ENCODE results near the gene FGF1. TPM values are rescaled to one million over a fixed set of nuclear protein-coding genes. Genes with fewer than 3 reads are reported as not detected.

Gene FGF1
- total and polyA plus RNA-seq, 5 donors: 23.1 to 39.2 (median 28.7) TPM

DNA sequence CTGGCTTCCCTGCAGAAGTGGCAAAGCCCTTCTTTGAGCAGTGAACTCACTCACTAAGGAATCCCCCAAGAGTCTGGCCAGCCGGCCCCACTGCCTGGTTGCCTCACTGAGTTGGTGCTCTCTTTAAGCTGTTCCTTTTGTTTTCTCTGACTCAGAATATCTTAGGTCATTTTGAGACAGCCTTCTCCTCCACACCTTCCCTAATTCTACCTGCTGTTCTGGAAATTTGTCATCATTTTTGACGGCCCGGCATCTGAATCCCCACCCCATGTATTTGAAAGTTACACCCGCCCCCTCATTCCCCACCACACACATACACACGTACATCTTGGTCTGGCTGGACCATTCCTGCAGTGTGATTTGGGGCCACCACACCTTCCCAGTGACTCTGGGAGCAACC lies 41.8 kb downstream of the FGF1 start:
- no peak overlapping the region for H3K4me3 ChIP-seq (ENCODE audit: low read length)
- intact Hi-C loops (cut with DNase I): no loop called here
- H3K9me3 ChIP-seq (ENCODE audit: control insufficient read depth, low read length): no peaks in the 10 kb centered on the region
- H3K27ac ChIP-seq (ENCODE audit: low read length): no peak overlapping the region
- H3K4me1 ChIP-seq (ENCODE audit: control insufficient read depth, insufficient read depth, low read length): peaks cover 5% of the 10 kb centered on the region
- DNase-seq (no peak), ATAC-seq (no peak)
- H3K27me3 ChIP-seq (ENCODE audit: control insufficient read depth, insufficient read depth): no peaks in the 10 kb centered on the region
- WGBS: 85% methylated on average over 5 of the region's 5 CpGs

DNA sequence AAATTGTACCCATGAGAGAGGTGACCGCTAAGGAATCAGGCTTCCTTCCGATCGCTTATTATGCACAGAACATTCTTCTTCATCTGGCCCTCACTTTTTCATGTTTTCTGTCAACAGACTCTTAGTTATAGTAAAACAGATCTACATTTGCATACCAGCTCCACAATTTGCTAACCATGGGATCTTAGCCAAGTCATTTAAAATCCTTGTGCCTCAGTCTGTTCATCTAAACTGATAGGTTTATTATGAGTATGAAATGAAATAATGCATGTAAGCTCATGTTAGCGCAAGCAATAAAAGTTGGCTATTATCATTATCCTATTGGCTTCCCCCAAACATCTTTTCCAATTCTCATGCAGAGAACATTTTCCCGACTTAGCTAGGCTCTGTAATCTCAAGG lies 42.3 kb downstream of the FGF1 start:
- peaks cover 5% of the 10 kb centered on the region for H3K4me1 ChIP-seq (ENCODE audit: control insufficient read depth, insufficient read depth, low read length)
- H3K9me3 ChIP-seq (ENCODE audit: control insufficient read depth, low read length): no peaks in the 10 kb centered on the region
- H3K27me3 ChIP-seq (ENCODE audit: control insufficient read depth, insufficient read depth): no peaks in the 10 kb centered on the region
- 80% methylated on average over 5 of the region's 5 CpGs for WGBS
- no peak for ATAC-seq
- H3K4me3 ChIP-seq (ENCODE audit: low read length): no peak overlapping the region
- H3K27ac ChIP-seq (ENCODE audit: low read length): no peak overlapping the region
- intact Hi-C loops (cut with DNase I): no loop called here
- no peak for DNase-seq

DNA sequence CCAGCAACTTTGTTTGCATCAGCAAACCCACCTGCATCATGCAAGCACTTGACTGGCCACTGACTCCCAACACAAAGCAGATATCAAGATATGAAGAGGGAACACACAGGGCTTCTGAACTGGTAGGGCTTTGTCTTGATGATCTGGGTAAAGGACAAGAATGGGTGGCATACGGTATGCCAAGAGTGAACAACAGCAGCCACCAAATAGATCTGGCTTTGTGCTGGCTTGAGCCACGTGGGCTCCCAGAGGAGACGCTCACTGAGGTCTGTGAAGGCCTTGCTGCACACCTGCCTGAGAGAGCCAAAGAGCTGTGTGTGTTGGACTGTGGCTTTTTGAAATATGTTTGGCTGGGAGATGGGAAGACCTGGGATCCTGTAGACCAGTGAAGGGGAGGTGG lies 43.5 kb downstream of the FGF1 start:
- intact Hi-C loops (cut with DNase I): no loop called here
- Histone ChIP-seq H3K4me1 (ENCODE audit: control insufficient read depth, insufficient read depth, low read length) (peaks cover 5% of the 10 kb centered on the region), H3K27ac (ENCODE audit: low read length) (no peak overlapping the region), H3K9me3 (ENCODE audit: control insufficient read depth, low read length) (no peaks in the 10 kb centered on the region), H3K4me3 (ENCODE audit: low read length) (no peak overlapping the region), H3K27me3 (ENCODE audit: control insufficient read depth, insufficient read depth) (no peaks in the 10 kb centered on the region)
- no peak for ATAC-seq
- no peak for DNase-seq
- WGBS: 80% methylated on average over 3 of the region's 3 CpGs

DNA sequence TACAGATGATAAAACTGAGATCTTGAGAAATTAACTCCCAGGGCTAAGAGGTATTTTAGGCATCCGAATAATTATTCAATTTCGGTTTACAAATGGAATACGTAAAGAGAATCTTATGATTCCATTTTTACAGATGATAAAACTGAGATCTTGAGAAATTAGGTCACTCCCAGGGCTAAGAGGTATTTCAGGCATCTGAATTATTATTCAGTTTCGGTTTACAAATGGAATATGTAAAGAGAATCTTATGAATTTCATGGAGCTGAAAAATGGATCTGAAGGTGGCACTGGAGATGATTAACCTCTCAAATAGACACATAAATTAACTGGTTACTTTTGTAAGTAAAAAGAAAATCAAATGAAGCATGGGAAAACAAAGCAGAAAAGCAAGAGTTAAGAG lies 44.2 kb downstream of the FGF1 start:
- no peak overlapping the region for H3K27ac ChIP-seq (ENCODE audit: low read length)
- no peaks in the 10 kb centered on the region for H3K27me3 ChIP-seq (ENCODE audit: control insufficient read depth, insufficient read depth)
- DNase-seq (no peak), ATAC-seq (no peak)
- intact Hi-C loops (cut with DNase I): no loop called here
- H3K4me3 ChIP-seq (ENCODE audit: low read length): no peak overlapping the region
- H3K4me1 ChIP-seq (ENCODE audit: control insufficient read depth, insufficient read depth, low read length): peaks cover 5% of the 10 kb centered on the region
- no peaks in the 10 kb centered on the region for H3K9me3 ChIP-seq (ENCODE audit: control insufficient read depth, low read length)
- 83% methylated on average over 4 of the region's 4 CpGs for WGBS

GRCh38 chr5:142640316-142641005 lies 45.4 kb downstream of the FGF1 start:
- WGBS: 67% methylated on average over 9 of the region's 9 CpGs
- ATAC-seq (no peak), DNase-seq (no peak)
- Histone ChIP-seq H3K27ac (ENCODE audit: low read length) (no peak overlapping the region), H3K4me3 (ENCODE audit: low read length) (no peak overlapping the region), H3K9me3 (ENCODE audit: control insufficient read depth, low read length) (no peaks in the 10 kb centered on the region), H3K27me3 (ENCODE audit: control insufficient read depth, insufficient read depth) (no peaks in the 10 kb centered on the region), H3K4me1 (ENCODE audit: control insufficient read depth, insufficient read depth, low read length) (peaks cover 5% of the 10 kb centered on the region)
- intact Hi-C loops (cut with DNase I): no loop called here

GRCh38 chr5:142639455-142639854 lies 46.4 kb downstream of the FGF1 start:
- WGBS: 92% methylated on average over 4 of the region's 4 CpGs
- intact Hi-C loops (cut with DNase I): no loop called here
- Histone ChIP-seq H3K4me1 (ENCODE audit: control insufficient read depth, insufficient read depth, low read length) (peaks cover 3% of the 10 kb centered on the region), H3K9me3 (ENCODE audit: control insufficient read depth, low read length) (no peaks in the 10 kb centered on the region), H3K27me3 (ENCODE audit: control insufficient read depth, insufficient read depth) (no peaks in the 10 kb centered on the region), H3K27ac (ENCODE audit: low read length) (no peak overlapping the region), H3K4me3 (ENCODE audit: low read length) (no peak overlapping the region)
- no peak for ATAC-seq
- DNase-seq: no peak

DNA sequence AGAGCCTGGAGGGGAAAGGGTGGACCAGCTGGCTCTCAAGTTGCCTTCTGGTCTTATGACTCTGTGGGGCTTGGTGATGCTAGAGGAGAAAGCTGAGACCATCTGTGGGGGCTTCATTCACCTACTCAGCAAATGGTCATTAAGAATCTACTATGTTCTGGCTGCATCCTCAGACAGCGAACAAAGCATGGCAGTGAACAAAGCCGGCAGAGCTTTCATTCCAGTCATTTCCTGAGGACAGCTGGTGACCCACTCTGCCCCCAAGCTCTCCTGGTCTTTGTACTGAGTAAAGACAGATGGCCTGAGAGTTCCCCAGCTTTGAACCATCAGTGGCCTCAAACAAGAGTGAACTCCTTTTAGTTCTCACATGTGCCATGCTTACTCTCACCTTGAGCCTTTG lies 48.0 kb downstream of the FGF1 start:
- Histone ChIP-seq H3K27me3 (ENCODE audit: control insufficient read depth, insufficient read depth) (no peaks in the 10 kb centered on the region), H3K27ac (ENCODE audit: low read length) (no peak overlapping the region), H3K9me3 (ENCODE audit: control insufficient read depth, low read length) (no peaks in the 10 kb centered on the region), H3K4me3 (ENCODE audit: low read length) (no peak overlapping the region), H3K4me1 (ENCODE audit: control insufficient read depth, insufficient read depth, low read length) (peaks cover 6% of the 10 kb centered on the region)
- 73% methylated on average over 2 of the region's 2 CpGs for WGBS
- DNase-seq: no peak
- ATAC-seq: no peak
- intact Hi-C loops (cut with DNase I): no loop called here

DNA sequence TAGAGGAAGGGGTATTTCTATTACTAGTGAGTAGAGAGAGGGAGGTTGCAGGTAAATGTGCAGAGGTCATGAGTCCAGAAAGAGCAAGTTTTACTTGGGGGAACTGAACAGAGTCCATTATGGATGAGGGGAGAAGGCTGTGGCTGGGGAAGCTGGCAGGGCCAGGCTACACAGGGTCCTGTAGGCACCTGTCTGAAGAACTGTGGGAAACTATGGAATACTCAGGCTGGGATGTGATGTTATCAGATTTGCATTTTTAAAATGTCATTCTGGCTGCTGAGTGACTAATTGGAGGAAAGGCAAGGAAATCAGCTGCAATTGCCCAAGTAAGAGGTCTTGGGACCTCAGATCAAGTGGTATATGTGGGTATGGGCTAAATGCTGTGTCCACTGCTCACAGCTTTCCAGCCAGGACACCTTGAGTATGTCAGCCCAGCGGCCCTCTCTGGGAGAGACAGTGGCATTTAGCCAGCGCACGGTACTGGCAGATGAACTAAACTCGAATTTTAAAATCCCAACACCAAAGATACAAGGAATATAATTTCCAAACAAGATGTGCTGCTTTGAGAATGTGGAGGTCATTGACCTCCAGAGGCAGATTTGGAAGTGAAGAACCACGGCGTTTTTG lies 49.1 kb downstream of the FGF1 start:
- 77% methylated on average over 6 of the region's 6 CpGs for WGBS
- ATAC-seq: no peak

GRCh38 chr5:142636093-142636492 lies 49.8 kb downstream of the FGF1 start:
- H3K27ac ChIP-seq (ENCODE audit: low read length): no peak overlapping the region
- intact Hi-C loops (cut with DNase I): no loop called here
- no peaks in the 10 kb centered on the region for H3K27me3 ChIP-seq (ENCODE audit: control insufficient read depth, insufficient read depth)
- no peaks in the 10 kb centered on the region for H3K9me3 ChIP-seq (ENCODE audit: control insufficient read depth, low read length)
- peaks cover 2% of the 10 kb centered on the region for H3K4me1 ChIP-seq (ENCODE audit: control insufficient read depth, insufficient read depth, low read length)
- no peak for DNase-seq
- 74% methylated on average over 5 of the region's 5 CpGs for WGBS
- ATAC-seq: no peak
- H3K4me3 ChIP-seq (ENCODE audit: low read length): no peak overlapping the region

More for the DNA sequence above, 49.1 kb downstream of the FGF1 start:
- H3K4me3 ChIP-seq (ENCODE audit: low read length): no peak overlapping the region
- H3K27ac ChIP-seq (ENCODE audit: low read length): no peak overlapping the region
- H3K27me3 ChIP-seq (ENCODE audit: control insufficient read depth, insufficient read depth): no peaks in the 10 kb centered on the region
- peaks cover 2% of the 10 kb centered on the region for H3K4me1 ChIP-seq (ENCODE audit: control insufficient read depth, insufficient read depth, low read length)
- no peak for DNase-seq
- intact Hi-C loops (cut with DNase I): no loop called here
- H3K9me3 ChIP-seq (ENCODE audit: control insufficient read depth, low read length): no peaks in the 10 kb centered on the region

DNA sequence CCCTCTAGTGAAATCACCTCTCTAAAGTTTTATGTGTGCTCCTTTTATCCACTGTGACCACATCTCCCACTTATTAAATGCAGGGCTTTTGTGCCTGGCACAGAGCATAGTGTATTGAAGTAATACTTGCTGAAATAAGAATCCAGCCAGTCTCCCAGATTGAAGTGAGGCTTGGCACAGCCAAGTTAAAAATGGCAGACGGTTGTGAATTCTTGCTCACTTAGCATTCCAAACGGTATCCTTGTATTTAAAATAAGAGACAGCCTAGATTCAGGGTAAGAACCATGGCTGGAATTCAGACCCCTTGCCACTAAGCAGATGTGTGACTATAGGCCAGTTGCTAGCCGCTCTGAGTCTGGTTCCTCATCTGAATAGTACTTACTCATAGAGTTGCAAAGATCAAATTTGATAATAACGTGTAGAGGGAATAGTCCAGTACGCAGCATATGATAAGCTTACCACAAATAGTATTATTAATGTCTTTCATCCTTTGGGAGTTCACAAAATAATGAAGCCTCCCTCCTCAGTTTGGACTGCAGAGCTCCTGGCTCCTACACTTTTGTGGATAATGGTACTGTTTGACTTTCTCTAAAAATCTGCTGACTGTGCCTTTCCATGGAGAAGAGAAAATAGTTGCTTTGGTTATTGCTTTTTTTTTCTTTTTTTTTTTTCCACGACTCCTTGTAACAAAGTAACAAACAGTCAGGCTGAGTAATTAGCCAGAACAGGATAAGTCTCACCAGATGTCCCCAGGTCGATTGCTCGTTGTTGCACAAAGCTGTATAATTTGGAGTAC lies 51.5 kb downstream of the FGF1 start:
- Histone ChIP-seq H3K4me1 (ENCODE audit: control insufficient read depth, insufficient read depth, low read length) (peaks cover 5% of the 10 kb centered on the region), H3K4me3 (ENCODE audit: low read length) (no peak overlapping the region), H3K27ac (ENCODE audit: low read length) (no peak overlapping the region)

GRCh38 chr5:142630927-142631539 lies 54.9 kb downstream of the FGF1 start:
- ATAC-seq (peak in 1 of 2 donors; percentile 66), DNase-seq (no peak)
- no peak overlapping the region for H3K27ac ChIP-seq (ENCODE audit: low read length)
- H3K4me3 ChIP-seq (ENCODE audit: low read length): no peak overlapping the region
- WGBS: 65% methylated on average over 7 of the region's 7 CpGs
- intact Hi-C loops (cut with DNase I): no loop called here
- peaks cover 6% of the 10 kb centered on the region for H3K4me1 ChIP-seq (ENCODE audit: control insufficient read depth, insufficient read depth, low read length)
- no peaks in the 10 kb centered on the region for H3K27me3 ChIP-seq (ENCODE audit: control insufficient read depth, insufficient read depth)
- no peaks in the 10 kb centered on the region for H3K9me3 ChIP-seq (ENCODE audit: control insufficient read depth, low read length)

More for the DNA sequence above, 51.5 kb downstream of the FGF1 start:
- intact Hi-C loops (cut with DNase I): no loop called here
- WGBS: 46% methylated on average over 8 of the region's 8 CpGs
- DNase-seq (no peak), ATAC-seq (no peak)
- H3K27me3 ChIP-seq (ENCODE audit: control insufficient read depth, insufficient read depth): no peaks in the 10 kb centered on the region
- no peaks in the 10 kb centered on the region for H3K9me3 ChIP-seq (ENCODE audit: control insufficient read depth, low read length)

Data from right cardiac atrium (tissue), 5 donors.